GM19035 (cell line): ENCODE measurements around the gene PRELP.

ENCODE experiments used
- ATAC-seq: cut with Tn5 transposase; IDR thresholded peaks from one replicate; pipeline ENCODE4 v1.9.1; 2021; ENCODE audit not compliant: unreplicated experiment

The PRELP gene

GRCh38 chr1:203521074-203521794, 45.6 kb downstream of the PRELP start:
- ATAC-seq, result no peak

DNA sequence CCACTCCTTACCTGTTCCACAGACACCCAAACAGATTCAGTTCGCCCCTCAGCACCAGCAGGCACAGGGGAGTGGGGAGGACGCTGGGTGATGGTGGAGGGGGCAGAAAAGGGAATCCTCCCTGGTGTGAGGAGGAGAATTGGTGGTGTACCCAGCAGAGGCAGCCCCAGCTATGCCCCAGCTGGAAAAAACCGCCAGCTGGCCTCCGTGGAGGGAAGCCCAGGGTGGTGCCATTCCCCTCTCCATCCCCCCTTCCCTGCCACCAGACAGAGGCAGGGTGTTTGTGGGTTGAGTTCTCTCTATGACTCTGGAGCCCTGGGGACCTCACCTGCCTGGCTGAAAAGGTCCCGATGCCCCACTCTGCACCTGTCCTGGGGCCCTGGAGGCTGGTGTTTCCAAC, 46.2 kb downstream of the PRELP start:
- no peak for ATAC-seq

- no peak for ATAC-seq
Observed at GRCh38 chr1:203522237-203522636, 46.6 kb downstream of the PRELP start.

DNA sequence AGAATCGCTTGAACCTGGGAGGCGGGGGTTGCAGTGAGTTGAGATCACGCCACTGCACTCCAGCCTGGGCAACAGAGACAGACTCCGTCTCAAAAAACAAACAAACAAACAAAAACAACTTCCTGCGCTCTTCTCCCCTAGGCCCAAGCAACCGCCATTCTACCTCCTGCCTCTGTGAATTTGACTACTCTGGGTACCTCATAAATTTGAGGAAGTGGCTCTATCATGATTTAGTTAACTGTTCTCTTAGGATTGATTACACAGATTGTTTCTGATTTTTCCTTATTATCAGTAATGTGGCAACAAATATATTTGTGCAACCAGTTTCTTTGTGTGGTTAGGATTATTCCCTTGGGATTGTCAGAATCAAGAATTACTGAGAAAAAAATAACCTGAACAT, 48.1 kb downstream of the PRELP start:
- no peak for ATAC-seq

DNA sequence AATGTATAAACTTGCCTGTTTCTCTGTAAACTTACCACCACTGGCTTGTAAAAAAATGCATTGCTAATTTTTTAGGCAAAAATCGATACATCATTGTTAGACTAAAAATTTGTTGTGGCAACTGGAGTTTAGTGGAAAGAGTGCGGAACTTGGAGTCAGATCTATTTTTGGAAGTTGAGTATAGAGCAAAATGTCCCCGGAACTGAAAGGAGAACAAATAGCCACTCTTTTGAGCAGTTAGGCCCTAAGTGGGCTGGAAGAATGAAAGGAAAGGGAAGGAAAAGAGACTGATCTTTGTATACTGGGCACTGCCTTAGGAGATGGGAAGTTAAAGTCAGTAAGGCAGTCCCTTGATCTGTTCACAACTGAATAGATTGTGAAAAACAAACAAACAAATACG, 48.5 kb downstream of the PRELP start:
- no peak for ATAC-seq

- no peak for ATAC-seq
Observed at GRCh38 chr1:203524824-203525223, 49.2 kb downstream of the PRELP start.

GRCh38 chr1:203525685-203526084, 50.1 kb downstream of the PRELP start:
- ATAC-seq, result no peak

GRCh38 chr1:203526130-203526529, 50.5 kb downstream of the PRELP start:
- no peak for ATAC-seq

GRCh38 chr1:203526572-203526971, 51.0 kb downstream of the PRELP start:
- no peak for ATAC-seq

GRCh38 chr1:203527013-203527412, 51.4 kb downstream of the PRELP start:
- no peak for ATAC-seq

DNA sequence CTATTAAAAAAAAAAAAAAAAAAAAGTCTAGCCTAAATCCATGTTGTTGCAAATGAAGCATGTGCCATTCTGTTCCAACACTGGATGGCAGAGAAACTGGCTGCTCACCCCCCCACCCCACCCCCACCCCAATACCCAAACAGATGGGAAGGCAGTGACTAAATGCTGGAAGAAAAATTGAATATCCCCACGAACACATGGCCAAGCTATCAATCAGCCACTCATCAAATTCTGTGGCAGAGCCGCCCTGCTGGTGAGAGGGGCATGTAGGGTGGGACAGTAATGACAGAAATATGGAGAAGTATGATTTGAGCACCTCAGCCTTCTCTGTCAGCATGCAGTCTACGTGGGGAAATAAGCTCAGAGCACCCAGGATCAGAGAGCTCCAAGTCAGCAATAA, 52.5 kb downstream of the PRELP start:
- ATAC-seq, result no peak

- no peak for ATAC-seq
Observed at GRCh38 chr1:203528976-203529835, 53.6 kb downstream of the PRELP start.

DNA sequence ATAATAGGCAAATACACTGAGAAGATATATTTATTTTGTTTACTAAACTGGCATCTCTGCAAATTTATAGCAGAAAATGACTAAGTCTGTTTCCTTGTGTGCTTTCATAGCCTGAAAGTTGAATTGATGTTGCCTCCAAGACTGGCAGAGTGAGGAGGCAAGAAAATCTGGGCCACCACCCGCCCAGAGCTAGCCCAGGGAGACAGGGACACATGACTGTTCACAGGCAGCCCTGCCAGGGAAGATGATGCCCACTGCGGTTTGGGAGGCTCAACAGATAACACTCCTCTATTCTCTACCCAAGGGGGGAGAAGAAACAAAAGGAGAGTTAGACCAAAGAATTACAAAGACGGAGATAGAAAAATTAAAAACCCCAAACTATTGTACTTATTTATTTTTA, 55.5 kb downstream of the PRELP start:
- no peak for ATAC-seq

DNA sequence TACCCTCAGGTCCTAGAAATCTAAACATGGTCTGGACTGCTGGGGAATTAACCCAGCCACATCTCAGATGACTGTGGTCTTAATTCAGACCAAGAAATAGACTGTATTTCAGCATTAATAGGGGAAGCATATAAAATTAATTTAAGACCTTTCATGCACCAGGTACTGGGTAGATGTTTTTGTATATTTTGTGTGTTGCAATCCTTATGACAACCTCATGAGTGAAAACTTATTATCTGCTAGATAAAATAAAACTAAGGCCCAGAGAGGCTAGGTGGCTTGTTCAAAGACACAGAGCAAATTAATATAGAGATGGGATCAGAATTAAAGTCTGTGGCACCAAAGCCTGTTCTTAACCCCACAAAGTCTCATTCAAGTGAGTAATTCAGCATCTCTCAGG, 58.4 kb downstream of the PRELP start:
- ATAC-seq, result no peak

DNA sequence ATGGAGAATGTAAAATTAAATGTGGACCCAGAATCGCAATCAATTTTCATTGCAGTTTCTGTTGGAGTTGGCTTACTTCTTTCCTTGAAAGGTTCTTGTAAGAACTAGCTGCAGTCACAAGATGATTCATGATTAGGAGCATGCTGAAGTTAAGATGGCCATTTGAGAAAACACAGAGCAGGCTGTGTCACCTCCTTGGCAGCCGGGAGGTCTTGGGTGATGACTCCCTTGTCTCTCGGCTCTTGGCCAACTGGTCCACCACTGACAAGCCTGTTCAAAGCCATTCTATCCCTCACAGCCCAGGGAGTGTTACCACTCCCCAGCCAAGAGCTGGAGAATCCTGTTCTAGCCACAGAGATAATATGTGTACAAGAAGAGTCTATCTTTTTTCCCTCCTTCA, 58.9 kb downstream of the PRELP start:
- ATAC-seq, result no peak

GRCh38 chr1:203536575-203536974, 61.0 kb downstream of the PRELP start:
- ATAC-seq, result no peak

- ATAC-seq, result no peak
Observed at GRCh38 chr1:203536980-203537455, 61.4 kb downstream of the PRELP start.

DNA sequence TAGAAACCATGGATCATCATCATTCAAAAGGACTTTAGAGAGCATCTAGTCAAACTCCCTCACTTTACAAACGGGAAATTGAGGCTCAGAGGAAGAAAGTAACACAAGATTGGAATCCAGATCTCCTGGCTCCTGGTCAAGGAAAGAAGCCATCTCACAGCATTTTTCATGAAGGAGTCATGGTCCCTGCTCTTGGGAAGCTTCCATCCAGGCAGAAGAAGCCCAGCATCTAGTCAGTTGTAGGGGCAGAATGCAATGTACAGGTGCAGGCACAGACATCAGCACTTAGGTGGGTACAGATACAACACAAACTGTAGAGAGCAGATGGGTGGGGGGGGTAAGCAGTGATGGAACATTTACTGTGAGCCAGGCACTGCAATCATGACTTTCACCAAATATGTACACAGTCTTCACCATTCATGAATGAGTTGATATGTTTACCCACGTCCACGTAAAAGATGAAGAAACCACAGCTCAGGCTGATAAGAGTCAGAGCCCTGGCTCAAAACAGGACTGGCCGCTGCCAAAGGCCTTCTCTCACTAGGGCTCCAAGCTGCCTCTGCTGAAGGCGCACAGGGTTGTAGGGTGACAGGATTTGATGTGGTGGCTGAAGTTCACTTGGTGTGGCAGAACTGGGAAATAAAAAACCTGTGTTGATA, 62.3 kb downstream of the PRELP start:
- ATAC-seq, result no peak

- no peak for ATAC-seq
Observed at GRCh38 chr1:203538726-203539125, 63.1 kb downstream of the PRELP start.

DNA sequence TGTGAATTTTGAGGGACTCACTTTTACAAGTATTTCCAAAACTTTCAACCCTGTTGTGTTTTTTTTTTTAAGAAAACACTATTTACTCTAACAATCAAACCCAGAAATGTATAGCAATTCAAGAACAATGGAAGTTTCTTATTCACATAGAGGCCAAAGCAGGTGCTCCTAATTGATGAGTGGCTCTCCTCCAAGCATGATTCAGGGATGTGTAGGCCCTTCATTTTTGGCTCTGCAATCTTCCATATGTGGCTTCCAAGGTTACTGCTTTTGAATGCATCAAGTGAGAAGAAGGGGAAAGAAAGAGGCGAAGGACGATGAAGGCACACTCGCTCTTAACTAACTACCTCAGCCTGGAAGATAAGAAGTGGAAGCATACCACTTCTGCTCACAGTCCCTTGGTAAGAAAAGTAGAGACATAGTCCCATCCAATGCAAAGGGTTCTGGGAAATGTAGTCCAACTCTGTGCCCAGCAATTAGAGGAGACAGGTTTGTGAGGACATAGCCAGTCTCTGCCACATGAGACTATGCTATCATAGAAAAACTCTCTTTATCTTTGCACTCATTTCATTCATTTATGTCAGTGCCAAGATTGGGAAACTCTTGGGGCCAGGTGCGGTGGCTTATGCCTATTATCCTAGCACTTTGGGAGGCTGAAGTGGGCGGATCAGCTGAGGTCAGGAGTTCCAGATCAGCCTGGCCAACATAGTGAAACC, 64.4 kb downstream of the PRELP start:
- no peak for ATAC-seq
